Right kidney (tissue), 1 donor: ENCODE data around the gene ANKRD63.

Experiments used
- DNase-seq: peaks from one replicate; pipeline ENCODE4 v3.0.0-alpha.2; 2016

Gene ANKRD63

DNA sequence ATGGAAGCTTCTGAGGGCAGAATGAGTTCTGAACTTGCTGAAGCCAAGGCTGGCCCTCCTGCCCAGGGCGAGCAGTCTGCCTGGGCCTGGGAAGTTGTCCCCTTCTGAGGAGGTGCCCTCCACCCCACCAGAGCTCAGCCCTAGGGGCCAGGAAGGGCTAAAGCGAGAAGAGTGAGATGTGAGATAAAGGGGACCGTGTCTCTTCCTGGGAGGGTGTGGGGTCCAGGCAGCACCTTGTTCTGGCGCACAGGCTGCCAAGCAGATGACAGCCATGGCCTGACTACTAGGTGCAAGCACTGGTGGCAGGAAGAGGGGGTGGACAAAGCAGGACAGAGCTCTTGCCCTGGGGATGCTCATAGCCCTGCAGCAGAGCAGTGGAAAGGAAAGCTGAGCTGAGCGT lies 40.3 kb downstream of the ANKRD63 start:
- no peak for DNase-seq

DNA sequence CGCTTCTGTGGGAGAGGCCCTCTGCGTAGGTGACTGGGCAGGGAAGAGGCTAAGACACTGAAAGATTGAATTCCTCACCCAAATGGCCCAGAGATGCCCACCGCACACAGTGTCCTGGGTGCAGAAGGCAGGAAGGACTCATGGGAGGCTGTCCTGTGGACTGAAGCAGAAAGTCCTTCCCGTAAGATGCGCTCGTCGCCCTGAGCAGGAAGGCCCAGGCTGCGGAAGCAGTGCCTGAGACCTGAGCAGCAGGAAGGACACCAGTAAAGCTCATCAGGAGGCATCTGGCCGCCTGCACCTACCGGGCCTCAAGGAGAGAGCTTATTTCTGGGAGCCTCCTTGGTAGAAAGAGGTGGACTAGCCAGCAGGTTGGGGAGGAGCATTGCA lies 40.7 kb downstream of the ANKRD63 start:
- no peak for DNase-seq

DNA sequence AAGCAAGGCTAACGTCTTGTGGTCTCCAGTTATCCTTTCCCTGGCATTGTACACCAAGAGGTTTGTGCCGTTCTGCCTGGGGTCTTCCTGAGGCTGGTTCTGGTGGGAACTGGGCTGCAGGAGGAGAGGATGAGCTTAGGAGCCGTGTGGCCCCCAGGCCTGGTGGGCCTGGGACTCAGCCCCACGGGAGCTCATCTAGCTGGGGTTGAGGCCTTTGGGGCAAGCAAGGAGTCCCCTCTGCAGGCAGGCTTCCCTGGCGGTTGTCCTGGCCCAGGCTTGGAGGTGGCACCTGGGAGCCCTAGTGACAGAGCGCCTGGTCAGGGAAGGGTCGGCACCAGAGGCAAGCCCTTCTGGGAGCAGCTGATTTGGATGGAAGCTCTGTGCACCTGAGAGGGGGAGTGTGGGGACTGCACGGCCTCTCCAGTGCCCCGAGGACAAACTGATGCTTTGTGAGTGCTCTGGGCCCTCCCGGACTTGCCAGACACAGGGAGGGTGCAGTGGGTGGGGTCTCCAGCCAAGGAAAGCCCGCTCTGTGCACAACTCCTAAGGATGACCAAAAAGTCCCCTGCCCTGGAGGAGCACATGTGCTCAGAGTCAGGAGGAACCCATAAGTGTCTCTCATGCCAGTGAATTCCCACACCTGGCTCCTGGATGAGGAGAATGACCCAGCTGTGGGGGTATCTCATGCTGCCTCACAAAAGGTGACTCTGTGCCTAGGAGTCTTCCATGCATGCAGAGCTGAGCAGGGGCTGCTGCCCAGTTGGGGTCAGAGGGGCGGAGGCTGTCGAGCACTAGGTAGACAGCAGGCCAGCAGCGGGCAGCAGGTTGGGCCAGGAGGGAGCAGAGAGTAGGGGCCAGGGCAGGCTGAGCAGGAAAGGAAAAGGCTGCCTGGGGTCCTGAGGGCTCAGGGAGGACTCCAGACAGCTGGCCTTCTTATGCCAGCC lies 41.3 kb downstream of the ANKRD63 start:
- DNase-seq, result no peak

DNA sequence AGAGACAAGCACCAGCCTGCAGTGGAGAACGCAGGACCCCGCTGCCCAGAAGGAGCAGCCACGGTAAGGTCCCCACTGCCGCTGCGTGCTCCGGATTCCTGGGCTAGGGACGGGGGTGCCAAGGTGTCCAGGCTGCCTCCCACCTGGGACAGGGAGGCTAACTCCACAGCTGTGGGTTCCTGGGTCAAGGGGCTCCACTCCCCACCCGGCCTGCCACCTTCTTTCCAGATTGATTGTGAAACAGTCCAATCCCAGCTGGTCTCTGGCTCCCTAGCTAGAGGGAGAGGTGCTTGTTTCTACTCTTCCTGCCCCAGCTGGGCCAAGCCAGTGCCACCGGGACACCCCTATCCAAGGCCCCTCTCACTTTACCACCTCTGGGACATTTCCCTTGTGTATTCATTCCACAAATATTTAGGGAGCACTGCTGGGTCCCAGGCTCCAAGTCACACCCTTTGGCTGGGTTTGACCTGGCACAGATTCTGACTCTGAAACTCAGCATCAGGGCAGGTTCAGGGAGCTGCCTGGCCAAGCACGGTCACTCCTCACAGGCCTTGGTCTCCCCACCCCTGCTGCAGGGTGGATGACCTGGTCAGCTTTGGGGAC lies 42.1 kb downstream of the ANKRD63 start:
- no peak for DNase-seq

DNA sequence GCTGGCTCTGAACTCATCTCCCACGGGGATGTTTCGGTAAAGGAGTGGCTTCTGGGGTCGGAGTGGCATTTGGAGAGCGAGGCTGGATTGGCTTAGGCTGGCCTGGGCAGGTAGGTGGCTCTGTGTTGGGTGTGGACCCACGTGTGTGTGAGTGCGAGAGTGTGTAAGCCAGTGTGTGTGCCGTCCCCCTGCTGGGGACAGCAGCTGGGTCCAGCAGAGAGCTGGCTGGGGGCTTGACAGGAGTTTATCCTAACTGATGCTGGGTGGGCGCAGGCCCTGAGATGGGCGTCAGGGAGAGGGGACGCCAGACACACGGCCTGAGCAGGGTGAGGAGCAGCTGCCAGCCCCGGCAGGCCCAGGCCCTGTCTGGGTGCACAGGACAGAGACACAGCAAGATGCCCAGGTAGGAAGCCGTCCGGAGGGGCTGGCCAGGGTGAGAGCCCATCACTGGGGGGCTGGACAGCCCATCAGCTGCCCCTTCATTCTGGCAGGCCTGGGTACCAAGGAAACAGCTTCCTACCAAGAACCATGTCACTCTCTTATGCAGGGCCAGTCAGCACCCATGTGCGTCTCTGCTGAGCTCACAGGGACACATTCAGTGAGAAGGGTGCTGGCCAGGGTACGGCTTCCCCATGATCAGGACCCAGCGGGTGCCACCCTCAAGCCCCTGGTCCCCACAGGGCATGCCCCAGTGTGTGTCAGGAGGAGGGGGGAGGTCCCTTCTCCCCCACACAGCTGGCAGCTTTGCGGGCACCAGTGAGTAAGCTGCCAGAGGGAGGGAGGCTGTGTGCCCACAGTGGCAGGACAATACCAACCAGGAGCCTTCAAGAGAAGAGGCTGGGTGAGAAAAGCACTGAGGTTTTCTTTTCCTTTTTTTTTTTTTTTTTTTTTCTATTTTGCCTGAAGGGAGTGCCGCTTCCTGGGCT lies 42.9 kb downstream of the ANKRD63 start:
- no peak for DNase-seq

DNA sequence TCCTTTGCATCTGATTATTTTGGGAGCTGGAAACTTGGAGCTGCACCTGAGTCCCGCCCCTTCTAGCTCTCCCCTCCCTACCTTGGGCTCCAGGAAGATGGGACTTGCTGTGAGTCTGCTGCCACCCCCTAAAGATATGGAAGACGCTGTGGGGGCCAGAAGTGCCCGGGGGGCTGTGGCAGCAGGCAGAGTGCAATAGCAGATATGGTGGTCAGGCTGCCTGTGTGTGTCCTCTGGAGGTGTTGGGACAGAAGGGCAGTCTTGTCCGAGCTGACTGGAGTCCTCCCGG lies 43.5 kb downstream of the ANKRD63 start:
- DNase-seq, result no peak

DNA sequence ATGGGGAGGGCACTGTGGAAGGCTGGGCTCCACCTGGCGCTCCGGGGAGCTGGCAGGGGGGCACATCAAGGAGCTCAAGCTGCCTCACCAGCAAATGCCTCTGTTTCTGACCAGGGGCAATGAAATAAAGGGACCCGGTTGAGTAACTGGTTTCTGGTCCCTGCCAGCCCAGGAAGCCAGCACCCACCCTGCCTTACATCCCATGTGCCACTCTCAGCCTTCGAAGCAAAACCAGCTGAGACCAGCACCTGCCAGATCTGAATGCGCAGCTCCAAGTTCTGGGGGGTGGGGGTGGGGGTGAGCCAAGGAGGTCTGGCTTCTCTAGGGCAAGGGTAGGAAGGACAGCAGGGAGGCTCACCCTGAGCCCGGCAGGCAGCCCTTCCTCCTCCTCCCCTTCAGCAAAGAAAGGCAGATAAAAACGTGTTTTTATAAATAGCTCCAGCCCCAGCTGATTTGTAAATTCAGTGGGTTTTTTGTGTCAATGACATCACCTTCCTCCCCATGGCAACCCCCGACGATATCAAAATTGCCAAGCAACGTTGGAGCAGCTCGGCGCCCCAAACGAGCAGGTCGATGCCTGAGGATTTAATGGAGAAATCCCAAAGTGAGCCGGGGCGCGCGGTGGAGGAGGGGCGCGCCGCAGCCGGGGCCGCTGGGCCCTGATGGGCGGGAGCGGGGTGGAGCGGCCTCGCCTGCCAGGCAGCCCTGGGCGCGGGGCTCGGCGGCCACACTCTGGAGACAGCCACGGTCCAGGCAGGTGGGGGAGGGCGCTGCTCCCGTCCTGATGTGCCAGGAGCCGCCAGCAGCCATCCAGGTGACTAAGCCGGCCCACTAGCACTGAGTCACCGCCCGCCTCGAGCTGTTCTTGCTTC lies 44.1 kb downstream of the ANKRD63 start, which contains the start of gene PAK6:
Gene PAK6 (plus strand): TSS at position 532 of the 872 bp plus-strand sequence. CDS start 25,723 bp downstream, outside the sequence.
- DNase-seq, result peak; percentile 71

DNA sequence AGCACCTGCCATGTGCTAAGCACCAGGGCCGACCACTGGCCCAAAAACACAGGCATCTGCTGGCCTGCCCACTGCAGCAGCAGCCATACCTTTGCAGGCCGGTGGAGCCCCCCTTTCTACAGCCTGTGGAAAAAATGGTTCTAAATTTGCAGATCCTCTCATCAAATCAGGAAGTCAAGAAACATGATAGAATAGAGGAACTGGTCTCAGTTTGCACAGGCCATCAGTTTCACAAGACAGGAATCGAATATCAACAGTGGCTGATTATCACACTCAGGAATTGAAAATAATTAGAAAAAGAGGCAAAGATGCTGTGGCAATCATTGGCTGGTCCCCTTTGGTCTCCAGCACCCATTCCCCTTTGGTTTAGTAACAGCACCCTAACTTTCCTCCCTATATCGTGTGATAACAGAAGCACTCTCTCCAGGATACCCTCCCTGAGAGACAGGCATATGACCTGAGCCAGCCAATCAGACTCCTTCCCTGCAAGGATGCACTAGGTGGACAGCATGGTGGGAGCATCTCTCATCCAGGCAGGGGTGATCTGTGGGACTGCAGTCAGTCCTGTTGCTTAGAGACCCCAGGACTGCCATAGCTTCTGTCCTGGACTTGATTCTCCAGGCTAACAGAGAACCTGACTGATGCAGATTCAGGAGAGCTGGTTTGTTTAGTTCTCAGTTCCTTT lies 47.5 kb downstream of the ANKRD63 start:
- no peak for DNase-seq

DNA sequence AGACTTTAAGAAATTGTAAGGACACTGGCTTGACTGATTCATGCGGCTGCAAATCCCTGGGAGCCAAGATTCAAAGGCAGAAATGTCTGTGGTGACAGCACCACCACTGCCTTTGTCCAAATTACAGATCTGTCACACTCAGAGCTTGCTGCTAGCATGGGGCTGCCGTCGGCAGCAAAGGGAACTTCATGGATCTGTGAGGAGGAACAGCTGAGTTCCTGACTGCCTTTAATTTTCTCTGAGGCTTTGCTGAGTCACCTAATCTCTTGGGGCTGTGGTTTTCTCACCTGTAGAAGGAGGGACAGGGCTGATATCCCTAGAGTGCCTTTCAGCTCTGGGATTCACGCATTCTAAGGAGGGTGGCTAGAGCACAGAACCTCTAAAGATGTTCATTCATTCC lies 48.1 kb downstream of the ANKRD63 start:
- no peak for DNase-seq

DNA sequence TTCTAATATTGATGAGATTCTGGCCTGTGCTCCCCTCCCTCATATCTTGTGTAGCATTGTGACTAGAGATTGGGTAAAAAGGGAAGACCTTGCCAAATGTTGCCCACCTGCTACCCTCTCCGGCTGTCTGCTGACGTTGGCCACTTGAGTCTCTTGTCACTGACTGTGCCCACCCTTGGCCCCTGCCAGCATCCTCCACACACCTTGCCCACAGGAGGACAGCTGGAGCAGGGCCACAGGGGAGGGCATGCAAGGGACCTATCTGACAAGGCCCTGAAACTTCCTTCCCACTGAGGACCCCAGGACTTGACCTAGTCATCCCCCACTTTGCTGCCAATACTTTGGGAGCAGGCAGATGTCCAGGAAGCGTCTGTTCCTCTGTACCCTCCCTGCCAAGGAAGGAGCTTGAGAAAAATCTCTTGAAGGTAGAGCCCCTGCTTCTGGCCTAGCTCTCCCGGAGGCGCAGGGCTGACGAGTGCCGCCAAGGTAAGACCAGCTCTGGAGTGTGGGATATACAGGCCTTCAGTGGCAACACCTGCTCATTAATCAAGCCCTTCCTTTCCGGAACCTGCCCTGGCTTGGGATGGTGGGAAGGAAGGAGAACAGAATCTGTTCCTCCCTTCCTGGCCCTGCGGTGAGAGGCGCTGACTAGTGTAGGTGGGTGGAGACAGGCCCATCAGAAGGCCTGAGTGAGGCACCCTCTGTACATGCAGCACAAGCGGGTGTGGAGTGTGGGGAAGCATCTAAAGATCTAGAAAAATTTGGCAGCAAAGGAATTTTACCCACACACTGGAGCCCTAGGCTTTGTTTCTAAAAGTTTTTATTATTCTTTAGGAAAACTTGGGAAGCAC lies 48.9 kb downstream of the ANKRD63 start:
- DNase-seq, result no peak

DNA sequence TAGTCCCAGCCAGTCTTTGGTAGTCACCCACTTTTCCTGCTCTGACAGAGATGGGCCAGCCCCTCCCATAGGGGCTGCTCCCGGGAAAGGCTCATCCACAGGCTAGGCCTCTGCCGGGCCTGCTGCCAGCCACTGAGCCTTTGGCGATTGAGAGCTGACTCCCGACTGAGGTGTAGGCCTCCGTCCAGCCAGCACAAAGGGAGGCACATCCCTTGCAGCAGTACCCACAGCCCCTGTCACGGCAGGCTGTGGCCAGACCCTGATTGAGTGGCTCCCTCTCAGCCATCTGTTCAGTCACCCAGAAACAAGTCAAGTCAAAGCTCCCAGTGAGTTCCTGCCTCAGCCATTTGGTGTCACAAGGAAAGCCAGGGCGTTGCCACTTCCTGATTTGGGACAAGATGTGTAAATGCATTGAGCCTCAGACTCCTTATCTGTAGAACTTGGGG lies 50.2 kb downstream of the ANKRD63 start:
- no peak for DNase-seq
